Left kidney (tissue), 2 donors: ENCODE measurements around the gene UMODL1. TPM values are rescaled to one million over a fixed set of nuclear protein-coding genes. Genes with fewer than 3 reads are reported as not detected.

Experiments
- DNase-seq: peaks from one replicate; pipeline ENCODE4 v3.0.0-alpha.2; 2013
- polyA plus RNA-seq: library from polyadenylated mRNA; unstranded; fragments of 120-200 nt; gene quantifications from one replicate; pipeline ENCODE4 v1.2.1, GENCODE V29; 2013; ENCODE audit not compliant: insufficient read length

The UMODL1 gene
- polyA plus RNA-seq, 1 donor, result 0.22 TPM

DNA sequence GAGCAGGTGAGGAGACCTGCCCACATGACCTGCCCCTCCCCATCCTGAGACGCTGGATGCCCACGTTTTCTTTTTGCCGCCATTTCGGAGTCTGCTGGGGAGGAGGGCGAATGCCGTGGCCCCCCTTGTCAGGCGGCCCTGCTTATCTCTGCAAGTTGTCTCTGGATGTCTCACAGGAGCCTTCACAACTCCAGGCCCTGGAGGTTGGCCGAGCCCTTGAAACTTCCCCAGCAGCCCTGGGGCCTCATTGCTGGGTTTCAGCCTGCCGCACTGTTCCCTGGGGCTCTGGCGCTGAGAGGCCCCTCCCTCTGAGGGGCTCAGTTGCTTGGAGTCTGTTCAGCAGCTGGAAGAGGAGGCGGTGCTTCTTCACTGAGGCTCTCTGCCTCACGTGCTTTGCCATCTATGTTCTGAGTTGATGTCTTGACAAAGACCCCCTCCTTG is 31.2 kb upstream of the UMODL1 start:
- no peak for DNase-seq

DNA sequence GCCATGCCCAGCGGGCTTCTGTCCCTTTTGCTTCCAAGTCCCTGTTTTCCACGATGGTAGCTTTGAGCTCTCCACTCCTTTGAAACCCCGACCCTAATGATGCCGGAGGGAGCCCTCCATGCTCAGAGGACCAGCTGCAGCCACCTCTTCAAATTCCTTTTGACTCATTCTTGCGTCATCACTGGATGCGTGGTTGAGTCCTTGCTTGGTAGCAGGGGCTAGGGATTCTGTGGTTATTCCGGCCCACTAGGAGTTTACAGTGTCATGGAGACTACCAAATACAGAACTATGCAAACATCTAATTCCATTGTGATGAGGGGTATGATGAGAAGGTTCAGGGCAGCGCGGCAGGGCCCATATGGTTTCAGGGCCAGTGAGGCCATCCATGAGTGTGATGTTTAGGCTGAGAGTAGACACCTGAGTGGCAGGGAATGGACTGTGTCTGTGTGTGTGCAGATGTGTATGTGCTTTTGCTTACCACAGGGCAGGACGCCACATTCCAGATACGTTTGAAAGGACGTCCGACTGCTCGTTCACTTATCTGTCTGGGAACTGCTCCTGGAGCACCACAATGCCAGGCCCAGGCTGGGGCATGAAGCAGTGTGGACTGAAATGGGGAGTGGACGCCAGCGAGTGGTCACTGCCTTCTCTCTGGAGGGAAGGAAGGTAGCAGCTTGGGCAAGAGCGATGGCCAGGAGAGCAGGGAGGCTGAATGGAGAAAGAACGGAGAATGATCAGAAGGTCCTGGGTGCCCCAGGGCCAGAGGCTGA is 30.5 kb upstream of the UMODL1 start:
- DNase-seq, result no peak

DNA sequence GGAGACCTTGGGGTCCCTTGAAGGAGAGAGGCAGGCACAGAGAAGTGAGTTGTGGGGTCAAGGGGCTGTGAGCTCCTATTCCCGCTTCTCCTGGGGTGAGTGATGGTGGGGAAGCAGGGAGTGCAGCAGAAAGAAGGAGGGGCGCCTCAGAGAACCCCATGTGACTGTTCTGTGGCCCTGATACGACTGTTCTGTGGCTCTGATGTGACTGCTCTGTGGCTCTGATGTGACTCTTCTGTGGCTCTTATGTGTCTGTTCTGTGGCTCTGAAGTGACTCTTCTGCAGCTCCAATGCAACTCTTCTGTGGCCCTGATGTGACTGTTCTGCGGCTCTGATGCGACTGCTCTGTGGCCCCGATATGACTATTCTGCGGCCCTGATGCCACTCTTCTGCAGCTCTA is 29.9 kb upstream of the UMODL1 start:
- DNase-seq, result no peak

DNA sequence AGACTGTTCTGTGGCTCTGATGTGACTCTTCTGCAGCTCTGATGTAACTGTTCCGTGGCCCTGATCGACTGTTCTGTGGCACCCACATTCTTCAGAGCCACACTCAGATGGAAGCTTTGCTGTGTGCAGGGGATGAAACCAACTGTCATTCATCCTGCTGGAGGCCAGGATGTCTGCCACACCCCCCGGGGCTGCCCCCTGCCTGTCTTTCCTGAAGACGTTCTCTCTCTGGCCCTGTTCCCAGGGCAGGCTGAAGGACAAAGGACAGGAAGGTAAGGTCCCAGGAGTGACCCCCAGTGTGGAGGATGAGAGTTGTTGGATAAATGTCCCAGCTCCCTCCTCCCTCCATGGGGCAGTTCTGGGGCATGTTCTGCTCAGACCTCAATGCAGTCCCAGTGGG is 29.4 kb upstream of the UMODL1 start:
- no peak for DNase-seq

DNA sequence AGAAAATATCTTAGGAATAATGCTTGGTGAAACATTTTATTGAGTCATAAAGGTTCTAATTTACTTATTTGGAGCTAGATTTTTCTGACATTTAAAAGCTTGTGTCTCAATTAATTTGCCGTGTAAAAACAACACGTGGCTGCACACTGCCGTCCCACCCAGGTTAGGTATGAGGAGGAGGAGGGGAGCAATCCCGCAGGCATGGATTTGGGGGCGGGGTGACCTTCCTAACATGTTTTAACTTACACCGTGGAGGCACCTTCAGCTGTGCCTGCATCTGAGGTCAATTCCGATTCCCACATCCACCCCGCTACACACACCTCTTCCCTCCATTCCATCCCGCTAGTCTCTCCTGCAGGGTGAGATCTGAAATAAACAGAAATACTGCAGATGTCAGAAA is 28.5 kb upstream of the UMODL1 start:
- no peak for DNase-seq

DNA sequence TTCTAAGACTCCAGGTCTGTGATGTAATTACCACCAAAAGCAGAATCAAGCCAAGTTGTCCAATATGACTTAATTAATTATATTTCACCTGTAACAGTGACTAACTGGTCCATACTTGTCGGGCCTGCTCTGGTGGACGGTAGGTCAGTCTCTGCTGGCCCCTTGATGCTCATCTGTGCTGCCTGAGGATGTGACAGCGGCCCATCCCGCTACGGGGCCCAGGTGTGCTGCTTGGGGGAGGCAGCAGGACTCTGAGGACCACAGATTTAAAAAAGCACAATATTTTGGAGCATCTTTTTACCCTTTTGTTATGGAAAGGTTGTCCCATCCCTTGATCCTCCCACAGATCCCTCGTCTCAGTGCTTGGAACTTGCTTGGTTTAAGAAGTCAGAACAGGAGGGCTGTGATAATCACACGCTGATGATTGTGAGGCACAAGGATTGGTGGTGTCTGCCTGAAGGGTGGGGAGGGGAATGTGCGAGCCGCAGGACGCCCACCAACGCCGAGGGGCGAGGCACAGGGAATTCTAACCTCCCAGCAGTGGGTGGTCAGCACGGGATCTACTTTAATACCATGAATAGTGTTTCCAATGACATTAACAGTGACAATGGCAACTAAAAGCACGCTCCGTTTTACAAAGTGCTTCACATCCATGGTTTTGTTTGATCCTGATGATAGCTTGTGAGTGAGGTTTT is 27.8 kb upstream of the UMODL1 start:
- DNase-seq, result no peak

DNA sequence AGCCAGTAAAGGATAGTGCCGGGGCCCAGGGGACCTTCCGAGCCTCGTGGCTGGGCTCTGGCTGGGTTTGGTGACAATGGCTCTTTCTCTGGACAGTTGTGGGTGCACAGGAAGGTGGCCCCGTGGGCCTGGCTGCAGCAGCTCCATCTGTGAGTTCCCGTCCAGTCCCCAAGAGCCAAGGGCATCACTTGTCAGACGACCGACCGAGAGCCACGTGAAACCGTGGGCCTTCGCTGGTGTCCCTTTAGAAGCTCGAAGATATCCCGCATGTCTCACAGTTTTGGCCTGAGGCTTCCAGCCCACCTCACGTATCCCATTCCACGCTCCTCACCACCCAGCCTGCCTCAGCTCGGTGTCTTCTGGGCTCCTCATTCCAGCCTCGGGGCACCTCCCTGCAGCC is 27.2 kb upstream of the UMODL1 start:
- no peak for DNase-seq

DNA sequence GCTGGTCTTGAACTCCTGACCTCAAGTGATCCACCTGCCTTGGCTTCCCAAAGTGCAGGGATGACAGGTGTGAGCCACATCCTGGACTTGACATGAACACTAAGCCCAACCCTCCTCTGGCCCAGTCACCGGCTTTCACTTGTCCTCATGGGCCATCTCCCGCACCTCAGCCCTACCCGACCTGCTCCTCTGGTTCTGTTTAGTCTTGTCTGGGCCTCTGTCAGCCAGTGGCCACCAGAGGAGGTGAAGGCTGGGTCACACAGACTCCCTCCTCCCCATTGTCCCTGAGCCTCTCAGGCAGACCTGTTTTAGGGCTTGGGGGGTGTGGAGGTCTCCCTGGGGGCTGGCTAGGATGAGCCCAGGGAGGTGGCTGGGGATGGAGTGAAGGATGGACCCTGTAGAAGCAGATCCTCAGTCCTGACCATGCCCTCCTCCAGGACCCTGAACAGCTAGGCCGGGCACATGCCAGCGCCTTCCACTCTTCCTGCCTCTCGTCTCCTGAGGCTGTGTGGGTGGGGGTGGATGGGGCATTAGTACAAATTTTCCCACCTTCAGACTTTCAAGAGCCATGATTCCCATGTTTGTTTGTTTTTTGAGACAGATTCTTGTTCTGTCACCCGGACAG is 26.1 kb upstream of the UMODL1 start:
- no peak for DNase-seq

DNA sequence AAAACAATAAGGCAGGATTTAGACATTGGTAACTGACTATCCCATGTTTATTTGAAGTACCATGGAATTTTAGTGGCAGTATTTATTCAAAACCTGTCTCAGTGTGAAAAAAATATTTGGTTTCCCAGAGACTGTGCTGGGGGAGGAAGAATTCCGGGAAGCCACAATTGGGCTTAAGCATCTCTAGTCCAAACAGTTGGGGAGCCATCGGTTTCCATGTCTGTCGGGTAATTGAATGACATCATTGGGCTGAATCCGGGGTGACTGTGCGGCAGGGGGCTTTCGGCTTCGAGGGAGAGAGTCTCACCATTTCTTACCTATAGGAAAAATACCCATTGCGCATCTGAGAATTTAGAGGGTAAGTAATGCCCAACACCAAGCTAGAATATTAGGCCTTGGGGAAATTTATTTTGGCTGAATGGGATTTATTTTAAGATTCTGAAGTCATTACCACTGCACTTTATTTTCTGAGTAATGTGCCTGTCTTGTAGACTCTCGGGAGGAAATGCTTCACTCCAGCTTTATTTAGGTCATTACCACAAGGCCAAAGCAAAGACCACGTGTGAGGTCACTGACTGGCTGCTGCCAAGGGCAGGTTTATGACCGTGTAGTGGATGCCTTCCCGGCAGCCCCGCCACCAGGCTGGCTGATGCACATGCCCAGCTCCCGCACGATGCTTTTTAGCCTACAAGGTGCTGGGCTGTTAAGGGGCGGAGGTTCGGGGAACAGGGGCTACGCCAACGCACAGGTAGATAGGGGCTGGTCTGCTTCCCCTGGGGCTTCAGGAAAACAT is 23.1 kb upstream of the UMODL1 start:
- no peak for DNase-seq

DNA sequence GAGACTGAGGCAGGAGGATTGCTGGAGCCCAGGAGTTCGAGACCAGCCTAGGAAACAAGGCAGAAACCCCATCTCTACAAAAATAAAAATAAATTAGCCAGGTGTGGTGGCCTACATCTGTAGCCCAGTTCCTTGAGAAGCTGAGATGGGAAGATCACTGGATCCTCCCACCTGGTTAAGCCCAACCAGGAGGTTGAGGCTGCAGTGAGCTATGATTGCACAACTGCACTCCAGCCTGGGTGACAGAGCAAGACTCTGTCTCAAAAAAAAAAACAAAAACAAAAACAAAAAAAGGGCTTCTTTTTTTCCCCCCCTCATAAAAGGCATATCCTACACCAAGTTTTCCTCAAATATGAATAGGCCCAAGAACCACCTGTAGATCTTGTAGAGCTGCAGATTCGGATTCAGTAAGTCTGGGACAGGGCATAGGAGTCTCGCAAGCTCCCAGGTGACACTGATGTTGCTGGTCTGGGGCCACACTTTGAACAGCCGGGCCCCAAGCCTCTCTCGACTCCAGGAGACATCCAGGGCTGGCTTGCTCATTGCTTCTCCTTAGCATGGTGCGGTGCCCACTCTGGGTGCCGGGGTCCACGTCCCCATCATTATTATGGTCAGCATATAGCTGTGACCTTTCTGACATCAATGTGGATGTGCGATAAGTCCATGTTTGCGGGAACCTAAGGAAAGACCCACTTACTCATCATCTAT is 22.1 kb upstream of the UMODL1 start:
- no peak for DNase-seq

DNA sequence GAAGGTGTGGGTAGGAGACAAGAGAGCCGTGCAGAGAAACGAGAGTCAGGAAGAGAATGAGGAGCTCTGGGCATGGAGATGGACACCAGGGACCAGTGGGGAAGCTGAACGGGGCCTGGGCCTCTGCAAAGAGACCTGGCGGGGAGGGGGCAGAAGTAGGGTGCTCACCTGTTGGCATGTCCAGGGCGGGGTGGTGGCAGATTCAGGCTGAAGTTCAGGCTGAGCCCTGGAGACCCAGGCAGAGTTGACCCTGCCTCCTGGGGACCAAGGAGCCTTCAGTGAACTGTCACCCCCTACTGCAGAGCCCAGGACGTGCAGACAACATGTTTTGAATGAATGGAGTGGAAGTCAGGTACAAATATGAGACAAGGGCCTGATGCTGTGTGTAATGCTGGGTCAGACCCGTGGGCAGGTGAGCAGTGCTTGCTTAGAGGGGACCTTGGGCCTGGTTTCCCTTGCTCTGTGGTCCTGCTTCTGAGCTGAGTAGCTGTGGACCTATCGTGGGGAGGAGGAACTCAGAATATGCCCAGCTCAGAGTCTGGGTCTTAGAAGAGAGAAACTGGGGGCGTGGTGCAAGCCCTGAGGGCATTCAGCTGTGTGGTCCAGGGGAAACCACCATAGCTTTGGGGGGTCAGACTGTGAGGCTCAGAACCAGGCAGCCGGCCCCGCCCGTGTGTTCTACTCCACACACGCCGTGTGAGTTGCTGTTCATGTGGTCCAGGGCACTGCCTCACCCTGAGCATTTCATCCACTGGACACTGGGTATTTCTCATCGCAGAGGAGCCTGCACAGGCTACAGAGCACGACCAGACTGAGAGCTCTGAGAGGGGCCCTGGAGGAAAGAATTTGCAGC is 21.3 kb upstream of the UMODL1 start:
- no peak for DNase-seq

DNA sequence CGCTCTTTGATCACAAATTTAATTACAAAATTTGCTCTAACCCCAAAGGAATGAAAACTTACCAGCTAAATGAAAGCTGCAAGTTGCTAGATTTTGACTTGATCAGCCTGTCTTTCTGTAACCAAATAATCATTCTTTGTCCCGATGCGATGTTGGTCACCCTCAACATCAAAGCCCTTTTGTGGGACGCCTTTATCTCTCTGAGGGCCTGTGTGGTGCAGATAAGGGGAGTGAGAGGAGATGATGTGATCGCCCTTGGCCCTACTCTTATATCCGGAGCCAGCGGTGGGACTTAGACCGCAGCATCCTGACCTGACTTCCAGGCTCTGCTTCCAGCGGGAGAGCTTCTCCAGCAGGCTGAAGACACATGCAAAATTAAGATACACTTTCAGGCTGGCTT is 19.3 kb upstream of the UMODL1 start:
- no peak for DNase-seq

DNA sequence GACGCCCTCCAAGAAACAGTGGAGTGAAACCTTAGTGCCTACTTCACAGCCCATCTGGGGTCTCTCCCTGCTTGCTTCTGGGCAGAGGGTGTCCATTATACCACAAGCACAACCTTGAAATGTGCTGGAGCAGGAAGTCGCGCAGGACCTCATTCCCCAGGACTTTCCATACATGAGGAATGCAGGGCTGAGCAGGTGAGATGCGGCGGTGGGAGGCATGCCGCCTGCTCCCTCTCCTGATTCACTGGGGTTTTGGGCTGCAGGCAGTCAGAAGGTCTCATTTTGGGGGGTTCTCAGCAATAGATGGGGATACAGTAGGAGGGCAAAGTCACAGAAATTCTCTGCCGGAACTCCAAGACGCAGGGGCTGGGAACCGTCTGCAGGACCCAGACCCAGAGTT is 15.7 kb upstream of the UMODL1 start:
- no peak for DNase-seq

DNA sequence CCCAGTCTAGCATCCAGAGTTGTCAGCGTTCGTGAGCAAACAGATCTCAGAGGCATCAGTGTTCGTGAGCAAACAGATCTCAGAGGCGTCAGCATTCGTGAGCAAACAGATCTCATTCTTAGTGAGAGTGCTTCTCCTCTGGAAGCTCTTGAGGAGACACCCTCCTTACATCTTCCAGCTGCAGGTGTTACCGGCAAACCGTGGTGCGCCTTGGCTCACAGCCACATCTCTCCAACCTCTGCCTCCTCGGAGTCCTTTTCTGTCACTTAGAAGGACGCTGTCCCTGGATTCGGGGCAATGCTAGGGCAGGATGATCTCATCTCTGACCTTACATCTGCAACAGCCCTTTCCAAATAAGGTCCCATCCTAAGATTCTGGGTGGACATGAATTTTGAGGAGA is 14.6 kb upstream of the UMODL1 start:
- DNase-seq, result no peak

DNA sequence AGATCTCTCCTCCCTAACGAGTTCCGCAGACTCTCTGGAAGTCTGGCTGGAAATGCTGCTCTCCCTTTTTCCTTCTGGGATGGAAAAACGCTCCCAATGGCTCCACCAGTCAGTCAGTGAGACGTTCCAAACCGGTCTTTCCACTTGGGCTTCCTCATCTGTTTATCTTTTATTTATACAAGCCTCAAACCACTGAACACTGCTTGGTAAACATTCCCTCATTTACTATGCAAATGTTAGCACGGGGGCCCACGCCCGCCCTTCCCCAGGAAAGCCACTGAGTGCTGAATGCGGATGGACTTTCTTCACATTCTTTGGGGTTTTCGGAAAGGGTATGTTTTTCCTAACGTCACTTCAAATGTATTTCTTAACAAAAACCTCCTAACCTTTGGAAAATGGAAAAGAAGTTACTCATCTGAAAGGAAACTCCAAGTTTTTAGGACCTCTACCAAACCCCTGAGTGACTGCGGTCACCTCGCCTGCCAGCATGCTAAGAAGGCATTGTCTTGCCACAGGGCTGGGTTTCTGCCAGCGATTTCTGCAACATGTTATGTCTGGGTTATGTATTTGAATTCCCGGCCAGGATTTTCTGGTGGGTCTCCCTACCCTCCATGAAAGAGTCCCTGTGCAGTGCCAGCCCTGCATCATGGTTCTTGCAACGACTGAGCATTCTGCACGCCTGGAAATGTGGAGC is 14.0 kb upstream of the UMODL1 start:
- DNase-seq, result no peak

DNA sequence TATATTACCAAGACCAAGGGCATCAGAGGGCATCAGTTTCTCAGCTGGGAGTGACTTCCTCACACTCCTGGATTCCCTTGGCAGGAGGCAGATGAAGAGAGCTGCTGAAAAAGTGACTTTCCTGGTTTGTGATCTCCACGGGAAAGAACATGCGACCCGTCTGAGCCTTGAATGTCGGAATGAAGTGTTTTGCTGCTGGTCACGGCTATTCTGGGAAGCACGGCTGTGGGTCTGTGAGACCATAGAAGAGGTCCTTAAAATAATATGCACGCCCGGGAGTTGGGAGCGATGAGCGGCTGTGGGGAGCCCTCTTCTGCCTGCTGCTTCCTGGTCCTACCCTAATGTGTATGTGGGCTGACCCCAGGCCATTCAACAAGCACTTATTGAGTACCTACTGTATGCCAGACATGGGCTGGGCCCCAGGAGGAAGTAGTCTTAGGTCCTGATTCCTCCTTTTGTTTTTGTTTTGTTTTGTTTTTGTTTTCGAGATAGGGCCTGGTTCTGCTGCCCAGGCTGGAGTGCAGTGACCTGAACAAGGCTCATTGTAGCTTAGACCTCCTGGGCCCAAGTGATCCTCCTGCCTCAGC is 13.2 kb upstream of the UMODL1 start:
- DNase-seq, result no peak

DNA sequence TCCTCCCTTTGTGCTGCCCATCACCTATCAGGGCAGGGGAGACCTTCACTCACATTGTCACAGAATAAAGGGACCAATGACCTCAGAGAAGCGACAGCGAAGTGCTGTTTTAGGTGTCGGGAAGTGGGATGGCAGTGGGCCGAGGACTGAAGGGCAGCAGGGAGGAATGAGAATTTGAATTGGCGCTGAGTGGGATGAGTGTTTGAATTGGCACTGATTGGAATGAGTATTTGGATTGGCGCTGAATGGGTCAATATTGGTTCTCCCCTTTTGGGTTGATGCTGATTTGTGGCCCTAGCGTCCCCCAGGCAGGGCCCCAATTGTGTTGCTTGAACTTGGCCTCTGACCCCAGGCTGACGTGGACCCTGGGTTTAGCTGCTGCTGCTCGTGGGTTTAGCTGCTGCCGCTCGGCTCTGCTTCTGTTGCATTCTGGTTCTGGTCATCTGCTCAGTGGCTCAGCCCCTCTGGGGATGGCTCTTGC is 12.4 kb upstream of the UMODL1 start:
- no peak for DNase-seq

DNA sequence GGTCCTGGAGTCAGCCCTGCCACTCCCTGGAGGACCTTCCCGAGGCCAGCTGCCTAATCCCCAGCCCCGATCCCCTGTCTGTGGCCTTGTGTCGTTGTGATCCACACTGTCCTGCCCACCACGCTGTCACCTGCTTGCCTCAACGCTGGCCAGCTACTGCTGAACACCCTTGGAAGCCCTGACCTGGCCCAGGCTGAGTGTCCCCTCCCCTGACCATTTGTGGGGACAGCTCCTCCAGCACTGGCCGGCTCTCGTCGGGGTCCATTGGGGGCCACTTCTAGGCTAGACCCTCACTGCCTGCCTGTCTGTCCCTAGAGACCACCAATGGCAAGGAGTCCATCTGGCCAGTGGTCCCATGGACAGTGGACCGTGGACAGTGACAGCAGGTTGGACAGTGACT is 12.0 kb upstream of the UMODL1 start:
- DNase-seq, result no peak

DNA sequence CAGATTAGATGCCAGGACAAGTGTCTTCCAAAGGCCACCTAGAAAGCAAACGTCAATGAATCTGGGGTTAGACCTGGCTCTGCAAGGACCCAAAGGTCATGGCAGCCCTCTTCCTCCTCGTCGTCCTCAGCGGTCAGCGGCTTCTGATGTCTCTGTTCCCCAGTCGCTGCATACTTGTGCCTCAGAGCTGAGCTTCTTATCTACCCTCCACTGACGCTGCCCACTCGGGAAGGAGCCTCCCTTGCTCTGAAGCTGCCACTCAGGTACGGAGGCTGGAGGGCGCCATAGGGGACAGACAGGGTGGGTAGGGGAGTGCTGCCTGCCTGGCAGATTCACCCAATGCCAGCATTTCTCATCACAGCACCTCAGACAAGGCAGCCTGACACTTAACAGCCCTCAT is 11.4 kb upstream of the UMODL1 start:
- no peak for DNase-seq

DNA sequence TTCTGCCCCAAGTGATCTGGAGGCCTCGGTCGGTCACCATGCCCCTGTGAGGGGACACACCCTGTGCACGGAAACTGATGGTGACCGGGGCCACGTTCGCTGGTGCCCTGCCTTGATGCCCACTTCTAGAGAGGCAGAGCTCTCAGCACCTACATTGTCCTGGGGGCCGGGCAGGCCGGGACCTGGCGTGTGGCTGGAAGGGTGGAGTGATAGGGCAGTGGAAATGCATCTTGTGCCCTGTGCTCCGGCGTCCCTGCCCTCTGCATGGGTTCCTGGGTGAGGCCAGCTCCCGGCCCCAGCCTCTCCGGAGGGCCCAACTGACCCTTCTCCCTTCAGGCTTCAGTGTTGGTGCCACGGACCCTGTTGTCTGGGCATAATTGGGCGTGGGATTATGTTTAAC is 11.0 kb upstream of the UMODL1 start:
- no peak for DNase-seq
